ENCODE results near the gene CAMK2A. TPM values are rescaled to one million over a fixed set of nuclear protein-coding genes. Genes with fewer than 3 reads are reported as not detected.

CAMK2A gene
- total RNA-seq, 1 experiment from 2014 or later: 0.33 TPM

DNA sequence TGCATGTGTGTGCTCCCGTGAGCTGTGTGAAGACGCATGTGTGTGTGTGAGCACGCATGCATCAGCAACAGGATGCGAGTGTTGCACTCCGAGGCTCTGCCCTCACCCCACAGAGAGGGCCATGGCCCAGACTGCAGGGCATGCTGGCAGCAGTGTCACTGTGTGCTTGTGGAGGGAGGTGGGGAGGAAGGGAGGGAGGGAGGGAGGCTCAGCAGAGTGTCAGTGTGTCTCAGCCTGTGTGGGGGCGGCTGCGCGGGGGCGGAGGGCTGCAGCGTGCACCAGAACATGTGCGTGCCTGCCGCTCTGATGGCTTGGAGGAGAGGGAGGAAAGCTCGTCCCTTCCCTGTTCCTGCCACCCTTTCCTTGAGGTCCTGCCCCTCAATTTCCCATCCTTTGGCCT is 5.3 kb downstream of the CAMK2A start:
- Histone ChIP-seq H4K5ac (ENCODE audit: insufficient read length, low read depth, low read length) (no peak overlapping the region), H3K14ac (ENCODE audit: insufficient read depth, low read length) (no peak overlapping the region), H4K8ac (replicated peaks; ENCODE audit: insufficient read length, low read depth, low read length) (no peak overlapping the region), H3K79me2 (ENCODE audit: insufficient read depth, low read length) (no peaks in the 10 kb centered on the region), H4K20me1 (ENCODE audit: control insufficient read depth, insufficient read depth, insufficient read length) (no peaks in the 10 kb centered on the region), H2BK15ac (ENCODE audit: low read depth, low read length) (no peak overlapping the region), H3K9me3 (ENCODE audit: control insufficient read depth, low read depth, low read length) (no peaks in the 10 kb centered on the region), H3K23me2 (ENCODE audit: insufficient read length, low read depth, low read length, poor library complexity, severe bottlenecking) (no peaks in the 10 kb centered on the region), H3K9ac (ENCODE audit: extremely low read depth, insufficient read length, low read length) (no peak overlapping the region), H3T11ph (ENCODE audit: low read length) (no peak overlapping the region), H3K4me2 (ENCODE audit: insufficient read depth, insufficient read length, low read length) (no peak overlapping the region), H3K56ac (ENCODE audit: insufficient read length, low read depth, low read length) (no peak overlapping the region), H3K4ac (ENCODE audit: low read depth, low read length) (no peak overlapping the region), H3K79me1 (ENCODE audit: insufficient read depth, low read depth, low read length, poor library complexity, severe bottlenecking) (no peaks in the 10 kb centered on the region), H3K23ac (ENCODE audit: insufficient read length, low read depth, low read length) (no peak overlapping the region), H2AFZ (ENCODE audit: low read length) (no peak overlapping the region), H3K27me3 (ENCODE audit: insufficient read depth, low read length) (no peaks in the 10 kb centered on the region), H3K18ac (ENCODE audit: insufficient read length, low read depth, low read length) (no peak overlapping the region), H2BK20ac (ENCODE audit: low read depth, low read length, poor library complexity, severe bottlenecking) (no peak overlapping the region), H4K91ac (ENCODE audit: insufficient read length, low read depth, low read length) (no peak overlapping the region), H3K27ac (ENCODE audit: insufficient read length, low read depth, low read length) (no peak overlapping the region), H2BK120ac (ENCODE audit: low read depth, low read length, poor library complexity, severe bottlenecking) (no peak overlapping the region), H2BK5ac (ENCODE audit: insufficient read length, low read length) (no peak overlapping the region), H2AK5ac (ENCODE audit: insufficient read length, low read length) (no peak overlapping the region), H3K4me1 (ENCODE audit: insufficient read depth, low read length) (no peaks in the 10 kb centered on the region), H2BK12ac (ENCODE audit: insufficient read length, low read depth, low read length) (no peak overlapping the region)
- no peaks in the 10 kb centered on the region for H3K36me3 Mint-ChIP-seq (ENCODE audit: insufficient read depth in 1 of 3, low read depth in 3 of 3)
- TF ChIP-seq, protein P1, sequence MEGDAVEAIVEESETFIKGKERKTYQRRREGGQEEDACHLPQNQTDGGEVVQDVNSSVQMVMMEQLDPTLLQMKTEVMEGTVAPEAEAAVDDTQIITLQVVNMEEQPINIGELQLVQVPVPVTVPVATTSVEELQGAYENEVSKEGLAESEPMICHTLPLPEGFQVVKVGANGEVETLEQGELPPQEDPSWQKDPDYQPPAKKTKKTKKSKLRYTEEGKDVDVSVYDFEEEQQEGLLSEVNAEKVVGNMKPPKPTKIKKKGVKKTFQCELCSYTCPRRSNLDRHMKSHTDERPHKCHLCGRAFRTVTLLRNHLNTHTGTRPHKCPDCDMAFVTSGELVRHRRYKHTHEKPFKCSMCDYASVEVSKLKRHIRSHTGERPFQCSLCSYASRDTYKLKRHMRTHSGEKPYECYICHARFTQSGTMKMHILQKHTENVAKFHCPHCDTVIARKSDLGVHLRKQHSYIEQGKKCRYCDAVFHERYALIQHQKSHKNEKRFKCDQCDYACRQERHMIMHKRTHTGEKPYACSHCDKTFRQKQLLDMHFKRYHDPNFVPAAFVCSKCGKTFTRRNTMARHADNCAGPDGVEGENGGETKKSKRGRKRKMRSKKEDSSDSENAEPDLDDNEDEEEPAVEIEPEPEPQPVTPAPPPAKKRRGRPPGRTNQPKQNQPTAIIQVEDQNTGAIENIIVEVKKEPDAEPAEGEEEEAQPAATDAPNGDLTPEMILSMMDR (conservative IDR thresholded peaks at IDR 0.05): no peak
- no peaks in the 10 kb centered on the region for H3K9me3 Mint-ChIP-seq
- H3K4me1 Mint-ChIP-seq: peaks cover 14 to 23% of the 10 kb centered on the region in 2 experiments
- no peak for DNase-seq
- no peak overlapping the region for H3K27ac Mint-ChIP-seq
- WGBS (ENCODE audit: extremely low coverage, insufficient read length, low lambda C conversion rate): no CpG with 5 or more reads among the region's 13 CpGs
- H3K4me3 Mint-ChIP-seq: no peak overlapping the region
- peaks cover 19% of the 10 kb centered on the region for H3K27me3 Mint-ChIP-seq (ENCODE audit: low read depth)

All from H9 (cell line).